Measurements from ENCODE around the gene CDC42BPA. TPM values are rescaled to one million over a fixed set of nuclear protein-coding genes. Genes with fewer than 3 reads are reported as not detected.

CDC42BPA gene
- total and polyA plus RNA-seq, 2 of the 13 experiments (the other 11 are each of a cell fraction or from before 2014, with no cell fraction given): 6.5 to 16.0 TPM

DNA sequence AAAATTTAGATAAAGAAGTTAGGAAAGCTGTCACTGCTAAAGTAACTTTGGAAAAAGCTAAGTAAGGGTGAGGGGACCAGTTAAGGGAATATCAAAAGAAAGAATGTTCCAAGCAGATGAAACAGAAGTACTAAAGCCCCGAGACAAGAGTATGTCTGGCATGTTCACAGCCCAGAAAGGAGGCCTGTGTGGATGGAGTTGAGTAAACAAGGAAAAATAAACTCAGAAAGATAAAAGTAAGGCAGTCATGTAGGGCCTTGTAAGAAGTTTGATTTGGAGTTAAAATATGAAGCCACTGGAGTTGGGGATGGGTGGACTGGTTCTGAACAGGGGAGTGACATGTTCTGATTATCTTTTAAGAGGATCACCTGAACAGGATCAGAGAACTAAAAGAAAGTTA is 177.9 kb downstream of the CDC42BPA start:
- intact Hi-C loops (cut with micrococcal nuclease; ENCODE audit: unreplicated experiment): no loop called here
- H3K4me1 ChIP-seq (ENCODE audit: insufficient read depth, low read length): peaks cover 6% of the 10 kb centered on the region; the same call in 1 of the 2 replicates
- ATAC-seq (no peak), DNase-seq (ENCODE audit: low spot score) (no peak), FAIRE-seq (no peak)
- ChIA-PET CTCF (ENCODE audit: low intra/inter-chr PET ratio, low total read pairs) (no interaction called here), POLR2A (no interaction called here)
- in situ Hi-C loops (cut with HindIII; ENCODE audit: extremely low pct_ligation_motif_present, low pct_unique_long_range_greater_than_20kb): no loop called here
- H3K9me3 ChIP-seq (ENCODE audit: low read length): no peaks in the 10 kb centered on the region
- no peaks in the 10 kb centered on the region for H4K20me1 ChIP-seq (ENCODE audit: insufficient read depth, low read length)
- H3K27me3 ChIP-seq (ENCODE audit: control insufficient read depth in 1 of 2, insufficient read depth in 2 of 2, low read length in 2 of 2): no peaks in the 10 kb centered on the region
- no peak overlapping the region for H3K4me3 ChIP-seq (replicated peaks in 1 of 3; ENCODE audit: insufficient read depth in 1 of 3, low read depth in 2 of 3, low read length in 3 of 3)
- no peaks in the 10 kb centered on the region for H3K79me2 ChIP-seq (ENCODE audit: insufficient read depth, low read length)
- peaks cover 2 to 26% of the 10 kb centered on the region in 2 experiments; a peak in 3 of 5 replicates for H3K36me3 ChIP-seq (replicated peaks in 1 of 2; ENCODE audit: control insufficient read depth in 1 of 2, insufficient read depth in 2 of 2, low read length in 2 of 2)
- peak; percentile 29; the same call in 1 of the 2 replicates for TF ChIP-seq FOXA3 (CRISPR knock-in tag; IDR thresholded peaks at IDR 0.05)
- TF ChIP-seq ZNF616 (CRISPR knock-in tag; IDR thresholded peaks at IDR 0.05; ENCODE audit: low read depth): no peak
- TF ChIP-seq ZSCAN30 (CRISPR knock-in tag; IDR thresholded peaks at IDR 0.05): no peak
- H2AFZ ChIP-seq (ENCODE audit: low read length): no peak overlapping the region
- H3K27ac ChIP-seq (ENCODE audit: extremely low read length, insufficient read depth, low read length): no peak overlapping the region
- BruUV-seq (replicated peaks): no TSS peak
- no peak overlapping the region for H3K4me2 ChIP-seq (ENCODE audit: low read depth, low read length)
- WGBS (ENCODE audit: low lambda C conversion rate): 85% methylated on average over 1 of the region's 1 CpG
- no peak overlapping the region for H3K9ac ChIP-seq (ENCODE audit: insufficient read depth, low read depth, low read length)

DNA sequence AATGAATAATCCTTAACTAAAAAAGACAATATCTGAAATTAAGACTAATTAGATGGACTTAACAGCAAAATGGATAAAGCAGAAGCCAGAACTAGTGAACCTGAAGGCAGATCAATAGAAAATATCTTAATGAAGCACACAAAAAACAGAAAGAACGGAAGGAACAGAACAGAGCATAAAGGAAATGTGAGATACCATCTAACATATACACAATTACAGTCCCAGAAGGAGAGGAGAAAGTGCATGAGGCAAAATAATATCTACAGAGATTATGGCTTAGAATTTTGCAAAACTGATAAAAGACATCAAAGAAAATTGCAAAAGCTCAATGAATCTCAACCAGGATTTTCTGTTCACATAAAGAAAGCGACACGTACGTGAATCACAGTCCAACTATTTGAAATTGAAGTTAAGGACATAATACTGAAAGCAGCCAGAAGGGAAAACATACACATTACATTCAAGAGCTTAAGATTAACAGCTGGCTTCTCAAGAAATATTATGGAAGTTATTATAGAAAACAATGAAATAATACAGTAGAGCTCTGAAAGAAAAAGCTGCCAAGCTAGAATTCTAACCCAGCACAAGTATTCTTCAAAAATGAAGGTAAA is 182.0 kb downstream of the CDC42BPA start:
- 98% methylated on average over 4 of the region's 4 CpGs for WGBS (ENCODE audit: low lambda C conversion rate)
- Histone ChIP-seq H3K4me1 (ENCODE audit: insufficient read depth, low read length) (peaks cover 6% of the 10 kb centered on the region; the same call in 1 of the 2 replicates), H3K27me3 (ENCODE audit: control insufficient read depth in 1 of 2, insufficient read depth in 2 of 2, low read length in 2 of 2) (no peaks in the 10 kb centered on the region), H4K20me1 (ENCODE audit: insufficient read depth, low read length) (no peaks in the 10 kb centered on the region), H3K36me3 (replicated peaks in 1 of 2; ENCODE audit: control insufficient read depth in 1 of 2, insufficient read depth in 2 of 2, low read length in 2 of 2) (peaks cover 0 to 13% of the 10 kb centered on the region in 2 experiments; a peak in 2 of 5 replicates), H3K9ac (ENCODE audit: insufficient read depth, low read depth, low read length) (no peak overlapping the region), H3K4me3 (replicated peaks in 1 of 3; ENCODE audit: insufficient read depth in 1 of 3, low read depth in 2 of 3, low read length in 3 of 3) (no peak overlapping the region), H3K9me3 (ENCODE audit: low read length) (no peaks in the 10 kb centered on the region), H2AFZ (ENCODE audit: low read length) (no peak overlapping the region), H3K27ac (ENCODE audit: extremely low read length, insufficient read depth, low read length) (no peak overlapping the region), H3K4me2 (ENCODE audit: low read depth, low read length) (no peak overlapping the region), H3K79me2 (ENCODE audit: insufficient read depth, low read length) (no peaks in the 10 kb centered on the region)
- ATAC-seq: no peak
- BruUV-seq (replicated peaks): no TSS peak
- no peak for FAIRE-seq
- intact Hi-C loops (cut with micrococcal nuclease; ENCODE audit: unreplicated experiment): no loop called here
- no peak for DNase-seq (ENCODE audit: low spot score)
- in situ Hi-C loops (cut with HindIII; ENCODE audit: extremely low pct_ligation_motif_present, low pct_unique_long_range_greater_than_20kb): no loop called here
- ChIA-PET CTCF (ENCODE audit: low intra/inter-chr PET ratio, low total read pairs) (no interaction called here), POLR2A (no interaction called here)
- TF ChIP-seq SIX1 (CRISPR knock-in tag; IDR thresholded peaks at IDR 0.05; ENCODE audit: borderline replicate concordance) (no peak), HOXD1 (CRISPR knock-in tag; IDR thresholded peaks at IDR 0.05) (no peak), MEIS1 (CRISPR knock-in tag; IDR thresholded peaks at IDR 0.05; ENCODE audit: borderline replicate concordance) (no peak), ZNF3 (CRISPR knock-in tag; IDR thresholded peaks at IDR 0.05) (no peak), WIZ (CRISPR knock-in tag; IDR thresholded peaks at IDR 0.05) (no peak), ZNF598 (CRISPR knock-in tag; IDR thresholded peaks at IDR 0.05; ENCODE audit: borderline replicate concordance) (no peak), SMYD3 (CRISPR knock-in tag; IDR thresholded peaks at IDR 0.05) (no peak), RBM22 (optimal IDR thresholded peaks at IDR 0.05; ENCODE audit: low read length) (no peak), MAFF (IDR thresholded peaks at IDR 0.05; ENCODE audit: low read depth, low read length) (no peak), RXRB (CRISPR knock-in tag; IDR thresholded peaks at IDR 0.05; ENCODE audit: borderline replicate concordance) (no peak), ZNF333 (CRISPR knock-in tag; IDR thresholded peaks at IDR 0.05; ENCODE audit: borderline replicate concordance) (no peak), ZBTB20 (CRISPR knock-in tag; IDR thresholded peaks at IDR 0.05; ENCODE audit: borderline replicate concordance, low read depth) (no peak), CC2D1A (CRISPR knock-in tag; IDR thresholded peaks at IDR 0.05) (no peak), ZNF768 (CRISPR knock-in tag; IDR thresholded peaks at IDR 0.05) (no peak)
- TF ChIP-seq, protein P1, sequence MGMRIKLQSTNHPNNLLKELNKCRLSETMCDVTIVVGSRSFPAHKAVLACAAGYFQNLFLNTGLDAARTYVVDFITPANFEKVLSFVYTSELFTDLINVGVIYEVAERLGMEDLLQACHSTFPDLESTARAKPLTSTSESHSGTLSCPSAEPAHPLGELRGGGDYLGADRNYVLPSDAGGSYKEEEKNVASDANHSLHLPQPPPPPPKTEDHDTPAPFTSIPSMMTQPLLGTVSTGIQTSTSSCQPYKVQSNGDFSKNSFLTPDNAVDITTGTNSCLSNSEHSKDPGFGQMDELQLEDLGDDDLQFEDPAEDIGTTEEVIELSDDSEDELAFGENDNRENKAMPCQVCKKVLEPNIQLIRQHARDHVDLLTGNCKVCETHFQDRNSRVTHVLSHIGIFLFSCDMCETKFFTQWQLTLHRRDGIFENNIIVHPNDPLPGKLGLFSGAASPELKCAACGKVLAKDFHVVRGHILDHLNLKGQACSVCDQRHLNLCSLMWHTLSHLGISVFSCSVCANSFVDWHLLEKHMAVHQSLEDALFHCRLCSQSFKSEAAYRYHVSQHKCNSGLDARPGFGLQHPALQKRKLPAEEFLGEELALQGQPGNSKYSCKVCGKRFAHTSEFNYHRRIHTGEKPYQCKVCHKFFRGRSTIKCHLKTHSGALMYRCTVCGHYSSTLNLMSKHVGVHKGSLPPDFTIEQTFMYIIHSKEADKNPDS (CRISPR knock-in tag; IDR thresholded peaks at IDR 0.05): no peak
